ENCODE results near the gene COL1A1.

COL1A1 gene

DNA sequence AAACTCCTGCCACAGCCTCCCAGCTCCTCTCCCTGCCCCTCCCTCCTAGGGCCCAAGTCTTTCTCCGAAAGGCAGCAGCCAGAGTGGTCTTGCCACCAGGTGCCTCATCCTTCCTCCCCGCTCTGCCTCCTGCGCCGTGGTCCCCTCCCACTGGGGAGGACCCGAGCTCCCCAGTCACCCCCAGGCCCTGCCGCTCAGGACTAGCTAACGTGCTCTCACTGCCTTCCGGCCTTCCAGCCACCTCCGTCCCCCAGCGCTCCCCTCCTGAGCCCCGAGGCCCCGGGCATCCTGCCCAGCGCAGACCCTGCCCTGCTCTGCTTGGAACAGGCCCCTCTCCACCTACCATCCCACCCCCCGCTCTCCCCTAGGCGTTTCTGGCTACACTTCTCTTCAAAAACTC is 19.4 kb upstream of the COL1A1 start:
- Histone ChIP-seq H3K4me3 (replicated peaks; ENCODE audit: insufficient read depth, low read length) (no peak overlapping the region), H3K27me3 (ENCODE audit: insufficient read depth, poor library complexity, severe bottlenecking) (no peaks in the 10 kb centered on the region), H3K27ac (replicated peaks) (peak overlapping the region; percentile 2)
- no peak for DNase-seq (ENCODE audit: low read depth in 1 of 2, low spot score in 1 of 2)
- TF ChIP-seq POLR2AphosphoS5 (IDR thresholded peaks at IDR 0.05; ENCODE audit: low read depth) (no peak), SPI1 (IDR thresholded peaks at IDR 0.05; ENCODE audit: borderline replicate concordance, low read depth) (no peak), GABPA (IDR thresholded peaks at IDR 0.05; ENCODE audit: low read depth) (no peak)
- TF ChIP-seq, protein P1, sequence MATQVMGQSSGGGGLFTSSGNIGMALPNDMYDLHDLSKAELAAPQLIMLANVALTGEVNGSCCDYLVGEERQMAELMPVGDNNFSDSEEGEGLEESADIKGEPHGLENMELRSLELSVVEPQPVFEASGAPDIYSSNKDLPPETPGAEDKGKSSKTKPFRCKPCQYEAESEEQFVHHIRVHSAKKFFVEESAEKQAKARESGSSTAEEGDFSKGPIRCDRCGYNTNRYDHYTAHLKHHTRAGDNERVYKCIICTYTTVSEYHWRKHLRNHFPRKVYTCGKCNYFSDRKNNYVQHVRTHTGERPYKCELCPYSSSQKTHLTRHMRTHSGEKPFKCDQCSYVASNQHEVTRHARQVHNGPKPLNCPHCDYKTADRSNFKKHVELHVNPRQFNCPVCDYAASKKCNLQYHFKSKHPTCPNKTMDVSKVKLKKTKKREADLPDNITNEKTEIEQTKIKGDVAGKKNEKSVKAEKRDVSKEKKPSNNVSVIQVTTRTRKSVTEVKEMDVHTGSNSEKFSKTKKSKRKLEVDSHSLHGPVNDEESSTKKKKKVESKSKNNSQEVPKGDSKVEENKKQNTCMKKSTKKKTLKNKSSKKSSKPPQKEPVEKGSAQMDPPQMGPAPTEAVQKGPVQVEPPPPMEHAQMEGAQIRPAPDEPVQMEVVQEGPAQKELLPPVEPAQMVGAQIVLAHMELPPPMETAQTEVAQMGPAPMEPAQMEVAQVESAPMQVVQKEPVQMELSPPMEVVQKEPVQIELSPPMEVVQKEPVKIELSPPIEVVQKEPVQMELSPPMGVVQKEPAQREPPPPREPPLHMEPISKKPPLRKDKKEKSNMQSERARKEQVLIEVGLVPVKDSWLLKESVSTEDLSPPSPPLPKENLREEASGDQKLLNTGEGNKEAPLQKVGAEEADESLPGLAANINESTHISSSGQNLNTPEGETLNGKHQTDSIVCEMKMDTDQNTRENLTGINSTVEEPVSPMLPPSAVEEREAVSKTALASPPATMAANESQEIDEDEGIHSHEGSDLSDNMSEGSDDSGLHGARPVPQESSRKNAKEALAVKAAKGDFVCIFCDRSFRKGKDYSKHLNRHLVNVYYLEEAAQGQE (IDR thresholded peaks at IDR 0.05; ENCODE audit: insufficient replicate concordance, low read depth), result no peak
- TF ChIP-seq, protein P2, sequence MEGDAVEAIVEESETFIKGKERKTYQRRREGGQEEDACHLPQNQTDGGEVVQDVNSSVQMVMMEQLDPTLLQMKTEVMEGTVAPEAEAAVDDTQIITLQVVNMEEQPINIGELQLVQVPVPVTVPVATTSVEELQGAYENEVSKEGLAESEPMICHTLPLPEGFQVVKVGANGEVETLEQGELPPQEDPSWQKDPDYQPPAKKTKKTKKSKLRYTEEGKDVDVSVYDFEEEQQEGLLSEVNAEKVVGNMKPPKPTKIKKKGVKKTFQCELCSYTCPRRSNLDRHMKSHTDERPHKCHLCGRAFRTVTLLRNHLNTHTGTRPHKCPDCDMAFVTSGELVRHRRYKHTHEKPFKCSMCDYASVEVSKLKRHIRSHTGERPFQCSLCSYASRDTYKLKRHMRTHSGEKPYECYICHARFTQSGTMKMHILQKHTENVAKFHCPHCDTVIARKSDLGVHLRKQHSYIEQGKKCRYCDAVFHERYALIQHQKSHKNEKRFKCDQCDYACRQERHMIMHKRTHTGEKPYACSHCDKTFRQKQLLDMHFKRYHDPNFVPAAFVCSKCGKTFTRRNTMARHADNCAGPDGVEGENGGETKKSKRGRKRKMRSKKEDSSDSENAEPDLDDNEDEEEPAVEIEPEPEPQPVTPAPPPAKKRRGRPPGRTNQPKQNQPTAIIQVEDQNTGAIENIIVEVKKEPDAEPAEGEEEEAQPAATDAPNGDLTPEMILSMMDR (IDR thresholded peaks at IDR 0.05; ENCODE audit: insufficient read depth, low read length), result no peak

DNA sequence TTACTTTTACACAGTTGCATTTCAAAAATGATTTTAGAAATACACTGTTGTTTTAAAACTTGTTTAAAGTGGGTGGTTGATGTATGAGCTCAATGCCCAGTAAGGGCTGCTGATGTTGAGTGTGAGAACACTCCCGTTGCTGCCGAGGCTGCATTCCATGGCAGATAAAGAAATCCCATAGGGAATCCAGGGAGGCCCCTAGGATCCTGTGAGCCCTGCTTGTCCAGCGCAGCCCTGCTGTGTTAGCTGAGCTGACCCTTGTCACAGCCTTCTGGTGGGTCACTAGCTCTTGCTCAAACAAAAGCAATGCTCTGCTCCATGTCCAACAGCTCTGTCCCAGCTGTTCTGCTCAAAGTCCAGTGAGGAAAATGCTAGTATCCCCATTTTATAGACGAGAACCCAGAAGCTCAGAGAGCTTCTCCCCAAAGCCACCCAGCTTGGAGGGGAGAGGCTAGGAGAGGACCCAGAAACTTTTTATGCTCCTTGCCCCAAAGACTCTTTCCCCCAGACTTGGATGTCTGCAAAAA is 18.6 kb upstream of the COL1A1 start:
- Histone ChIP-seq H3K27me3 (ENCODE audit: insufficient read depth, poor library complexity, severe bottlenecking) (no peaks in the 10 kb centered on the region), H3K27ac (replicated peaks) (no peak overlapping the region), H3K4me3 (replicated peaks; ENCODE audit: insufficient read depth, low read length) (no peak overlapping the region)
- DNase-seq (ENCODE audit: low read depth in 1 of 2, low spot score in 1 of 2), result no peak
- TF ChIP-seq GABPA (IDR thresholded peaks at IDR 0.05; ENCODE audit: low read depth) (no peak), SPI1 (IDR thresholded peaks at IDR 0.05; ENCODE audit: borderline replicate concordance, low read depth) (no peak), POLR2AphosphoS5 (IDR thresholded peaks at IDR 0.05; ENCODE audit: low read depth) (no peak)
- TF ChIP-seq, protein P1 (IDR thresholded peaks at IDR 0.05; ENCODE audit: insufficient replicate concordance, low read depth), result no peak
- TF ChIP-seq, protein P2 (IDR thresholded peaks at IDR 0.05; ENCODE audit: insufficient read depth, low read length), result no peak

DNA sequence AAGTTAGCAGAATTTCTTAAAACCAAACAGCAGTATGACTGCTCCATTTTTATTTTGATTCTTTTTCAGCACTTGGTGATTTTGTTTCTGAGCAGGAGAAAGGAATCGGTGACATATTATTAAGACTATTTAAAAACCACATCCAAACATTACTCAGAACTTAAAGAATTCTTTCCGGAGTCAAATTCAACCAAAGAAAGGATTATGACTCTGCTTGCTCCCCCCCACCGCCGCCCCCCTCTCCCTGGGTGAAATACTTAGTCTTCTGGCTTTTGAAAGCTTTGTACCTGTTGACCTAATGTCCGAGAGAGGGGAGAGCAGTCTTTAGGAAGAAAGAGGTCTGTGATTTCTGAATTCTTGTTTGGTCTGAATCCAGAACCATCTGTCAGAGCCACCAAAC is 17.9 kb upstream of the COL1A1 start:
- Histone ChIP-seq H3K27me3 (ENCODE audit: insufficient read depth, poor library complexity, severe bottlenecking) (no peaks in the 10 kb centered on the region), H3K27ac (replicated peaks) (no peak overlapping the region), H3K4me3 (replicated peaks; ENCODE audit: insufficient read depth, low read length) (no peak overlapping the region)
- TF ChIP-seq SPI1 (IDR thresholded peaks at IDR 0.05; ENCODE audit: borderline replicate concordance, low read depth), result no peak
- no peak for TF ChIP-seq GABPA (IDR thresholded peaks at IDR 0.05; ENCODE audit: low read depth)
- TF ChIP-seq, protein P2 (IDR thresholded peaks at IDR 0.05; ENCODE audit: insufficient read depth, low read length), result no peak
- TF ChIP-seq, protein P1 (IDR thresholded peaks at IDR 0.05; ENCODE audit: insufficient replicate concordance, low read depth), result no peak
- no peak for TF ChIP-seq POLR2AphosphoS5 (IDR thresholded peaks at IDR 0.05; ENCODE audit: low read depth)
- DNase-seq (ENCODE audit: low read depth in 1 of 2, low spot score in 1 of 2), result no peak

Measured in HL-60 (cell line).